Astrocyte (in vitro differentiated cells and primary cell): Measurements from ENCODE around the gene HOXD4.

Experiments
- CTCF ChIP-seq: IDR thresholded peaks from 2 replicates; pipeline ENCODE4 v1.5.1; 2011; ENCODE audit warnings: low read depth, mild to moderate bottlenecking, inconsistent platforms, low read length, moderate library complexity; ENCODE audit not compliant: insufficient read depth
- EZH2 ChIP-seq: IDR thresholded peaks from 2 replicates; pipeline ENCODE4 v1.6.1; 2012; ENCODE audit warnings: mild to moderate bottlenecking, low read length, inconsistent platforms; ENCODE audit not compliant: insufficient read depth

- TF ChIP-seq CTCF (no peak), EZH2 (no peak)
Measured at GRCh38 chr2:176138526-176138922, 12.8 kb upstream of the HOXD4 start.
